HAP-1 (cell line): ENCODE results near the gene SSU72.
A peak's percentile ranks its signal among the peaks of the same experiment; 100 is the strongest.
"Not testable (repeated sequence)": the region's sequence is repeated elsewhere in the genome, so short reads cannot be mapped to it uniquely, and the experiment has no call there.

Experiments used
- DNase-seq, 2 experiments: peaks; one replicate each; pipeline ENCODE4 v3.0.0-alpha.2; 2016 to 2020; ENCODE audit warnings: low spot score in 2 of 2
- H3K27me3 ChIP-seq: fragments of 250-450 bp; sonication (Bioruptor Pico); 2 replicates; pipeline ENCODE4 v1.5.1; 2020; ENCODE audit warnings: low read depth, mild to moderate bottlenecking, moderate library complexity
- H3K36me3 ChIP-seq: fragments of 250-450 bp; sonication (Bioruptor Pico); replicated peaks from 2 replicates; pipeline ENCODE4 v1.5.1; 2020; ENCODE audit warnings: mild to moderate bottlenecking
- H3K4me1 ChIP-seq: fragments of 250-450 bp; sonication (Bioruptor Pico); 2 replicates; pipeline ENCODE4 v1.5.1; 2020; ENCODE audit warnings: mild to moderate bottlenecking
- H3K4me3 ChIP-seq: fragments of 250-450 bp; sonication (Bioruptor Pico); 2 replicates; pipeline ENCODE4 v1.5.1; 2020; ENCODE audit warnings: mild to moderate bottlenecking, moderate library complexity
- H3K9me3 ChIP-seq: fragments of 250-450 bp; sonication (Bioruptor Pico); 2 replicates; pipeline ENCODE4 v1.5.1; 2020; ENCODE audit warnings: mild to moderate bottlenecking, moderate library complexity
- in situ Hi-C: fragments of 300-500 bp; cut with MboI; formaldehyde crosslinking; loops from 3 replicates; pipeline ENCODE4 v1.14.3; 2020; ENCODE audit warnings: low sequenced_read_pairs, inconsistent platforms, mixed read lengths

The SSU72 gene

GRCh38 chr1:1508775-1509464 is 65.7 kb downstream of the SSU72 start:
- H3K4me3 ChIP-seq, H3K27me3 ChIP-seq, in situ Hi-C loops, DNase-seq, H3K36me3 ChIP-seq, H3K9me3 ChIP-seq: not testable (repeated sequence)
- peaks cover 11% of the 10 kb centered on the region for H3K4me1 ChIP-seq

GRCh38 chr1:1507305-1507704 is 67.4 kb downstream of the SSU72 start:
- no peaks in the 10 kb centered on the region; the same call in 1 of the 2 replicates for H3K36me3 ChIP-seq
- in situ Hi-C loops, result no loop called here
- H3K9me3 ChIP-seq, result 0 out of 2 replicates have a peak, but pooled peaks cover 3% of the 10 kb centered on the region
- H3K4me3 ChIP-seq, result no peak overlapping the region
- H3K27me3 ChIP-seq, result no peaks in the 10 kb centered on the region
- peaks cover 11% of the 10 kb centered on the region for H3K4me1 ChIP-seq
- no peak for DNase-seq

GRCh38 chr1:1505801-1506200 is 68.9 kb downstream of the SSU72 start:
- H3K4me3 ChIP-seq, in situ Hi-C loops, H3K9me3 ChIP-seq: not testable (repeated sequence)

GRCh38 chr1:1505366-1505798 is 69.3 kb downstream of the SSU72 start:
- peak; percentile 20 to 61 for DNase-seq
- in situ Hi-C loops, H3K4me1 ChIP-seq, H3K4me3 ChIP-seq, H3K27me3 ChIP-seq, H3K9me3 ChIP-seq, H3K36me3 ChIP-seq: not testable (repeated sequence)

More at GRCh38 chr1:1505801-1506200, 68.9 kb downstream of the SSU72 start:
- H3K4me1 ChIP-seq, DNase-seq, H3K27me3 ChIP-seq, H3K36me3 ChIP-seq: not testable (repeated sequence)

- H3K9me3 ChIP-seq, H3K4me3 ChIP-seq, H3K27me3 ChIP-seq, H3K36me3 ChIP-seq, H3K4me1 ChIP-seq, in situ Hi-C loops: not testable (repeated sequence)
- peak; percentile 50 to 89 for DNase-seq
Measured at GRCh38 chr1:1504777-1505365, 69.8 kb downstream of the SSU72 start.

GRCh38 chr1:1495461-1495975 is 79.1 kb downstream of the SSU72 start:
- not testable (repeated sequence) for H3K4me3 ChIP-seq, H3K27me3 ChIP-seq, H3K9me3 ChIP-seq, H3K4me1 ChIP-seq, DNase-seq
- peaks cover 40% of the 10 kb centered on the region for H3K36me3 ChIP-seq
- in situ Hi-C loops, result loop anchor here (10.0 kb wide), 1 partner anchor 101 kb away; the partner anchor contains the start of gene CCNL2

GRCh38 chr1:1494311-1494710 is 80.4 kb downstream of the SSU72 start:
- H3K4me1 ChIP-seq, H3K9me3 ChIP-seq, H3K4me3 ChIP-seq, H3K27me3 ChIP-seq, DNase-seq: not testable (repeated sequence)
- H3K36me3 ChIP-seq, result peaks cover 52% of the 10 kb centered on the region
- in situ Hi-C loops, result loop anchor here (10.0 kb wide), 1 partner anchor 100 kb away; the partner anchor contains the start of gene CCNL2
